Upper lobe of left lung (tissue), 6 donors: ENCODE data around the gene CAPN7. TPM values are rescaled to one million over a fixed set of nuclear protein-coding genes. Genes with fewer than 3 reads are reported as not detected.

ENCODE experiments used
- ATAC-seq, 2 donors: fragments of 200-7000 bp; cut with Tn5 transposase; one replicate each; pipeline ENCODE4 v1.9.1; 2022; ENCODE audit warnings: mild to moderate bottlenecking in 2 of 2, moderate library complexity in 2 of 2; ENCODE audit not compliant: low FRiP score in 2 of 2
- DNase-seq, 2 donors: peaks; one replicate each; pipeline ENCODE4 v3.0.0-alpha.2; 2019 to 2020
- H3K27ac ChIP-seq, 4 donors: fragments of 200-600 bp; sonication (generic); one replicate each; pipeline ENCODE4 v1.5.1; 2016 to 2019
- H3K27me3 ChIP-seq, 4 donors: fragments of 200-600 bp; sonication (generic); one replicate each; pipeline ENCODE4 v1.5.1; 2017 to 2019
- H3K36me3 ChIP-seq, 4 donors: fragments of 200-600 bp; sonication (generic); one replicate each; pipeline ENCODE4 v1.5.1; 2016 to 2019
- H3K4me1 ChIP-seq, 4 donors: fragments of 200-600 bp; sonication (generic); one replicate each; pipeline ENCODE4 v1.5.1; 2018 to 2019
- H3K4me3 ChIP-seq, 4 donors: fragments of 200-600 bp; sonication (generic); one replicate each; pipeline ENCODE4 v1.5.1; 2017 to 2019; ENCODE audit warnings: mild to moderate bottlenecking in 2 of 4, moderate library complexity in 1 of 4
- H3K9me3 ChIP-seq, 4 donors: fragments of 200-600 bp; sonication (generic); one replicate each; pipeline ENCODE4 v1.5.1; 2018 to 2019
- EP300 ChIP-seq, 4 donors: sonication (generic); formaldehyde crosslinking; IDR thresholded peaks; one replicate each; pipeline ENCODE4 v1.5.1; 2017; ENCODE audit warnings: antibody characterized with exemption in 4 of 4, control low read depth in 2 of 4
- POLR2A ChIP-seq, 4 donors: fragments of 450-650 bp; IDR thresholded peaks; one replicate each; pipeline ENCODE4 v1.5.1; 2016 to 2017; ENCODE audit warnings: antibody characterized with exemption in 4 of 4, mild to moderate bottlenecking in 2 of 4
- POLR2AphosphoS5 ChIP-seq, 2 donors: sonication (generic); formaldehyde crosslinking; IDR thresholded peaks; one replicate each; pipeline ENCODE4 v1.5.1; 2017; ENCODE audit warnings: antibody characterized with exemption in 2 of 2
- WGBS, 2 donors: methylation state at CpG; one replicate each; pipeline ENCODE4 v1.1.5; 2017 to 2018; 5-methylcytosine and 5-hydroxymethylcytosine counted together
- total RNA-seq, 6 donors: library from RNA; depleted of rRNA in 4 of 6; stranded (reverse); fragments of >200 nt in 4 of 6; gene quantifications; one replicate each; pipeline versions ENCODE4 v1.1.0 to v1.2.1, GENCODE V29; 2016 to 2021
- TF ChIP-seq, protein P1 (sequence below), 6 experiments: fragments of 450-650 bp in 4 of 6; fragments of 200-600 bp in 2 of 6; sonication (generic) in 2 of 6; IDR thresholded peaks; one replicate each; pipeline ENCODE4 v1.5.1; 2016 to 2019; ENCODE audit warnings: antibody characterized with exemption in 6 of 6
- donor health status: DM: no; HTN: no; CAD: no; lungs with moderate emphysema.
- donor health status: DM: no; HTN: yes; CAD: no; lungs with severe emphysema.

CAPN7 gene
- total RNA-seq, 6 donors from 2014 or later, result 42.3 to 119 (median 46.2) TPM

DNA sequence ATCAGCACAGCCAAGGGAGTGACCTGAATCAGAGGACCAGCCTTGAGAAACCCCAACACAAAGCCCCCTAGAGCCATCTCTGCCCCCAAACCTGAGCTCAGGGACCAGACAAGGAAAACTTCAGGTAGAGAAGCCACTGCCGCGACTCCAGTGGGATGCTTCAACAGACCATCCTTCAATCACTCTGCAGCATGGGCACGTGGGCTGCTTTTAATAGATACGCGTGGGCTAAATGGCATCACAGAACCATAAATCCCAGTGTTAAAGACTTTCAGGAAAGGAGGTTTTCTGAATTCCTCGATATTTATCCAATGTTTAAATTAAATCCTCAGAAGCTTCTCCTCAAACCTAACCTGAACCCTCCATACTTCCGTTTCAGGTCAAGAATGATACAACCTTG is 95.7 kb downstream of the CAPN7 start:
- WGBS, 2 donors, result 94 to 97% methylated on average over 7 of the region's 7 CpGs
- no peaks in the 10 kb centered on the region for H3K27me3 ChIP-seq
- H3K27ac ChIP-seq, result peak overlapping the region in 3 of 4 donors; percentile 34 to 77 (median 73)
- no peak overlapping the region for H3K4me3 ChIP-seq
- H3K9me3 ChIP-seq, result no peaks in the 10 kb centered on the region
- TF ChIP-seq EP300 (IDR thresholded peaks at IDR 0.05), result no peak
- TF ChIP-seq, protein P1, sequence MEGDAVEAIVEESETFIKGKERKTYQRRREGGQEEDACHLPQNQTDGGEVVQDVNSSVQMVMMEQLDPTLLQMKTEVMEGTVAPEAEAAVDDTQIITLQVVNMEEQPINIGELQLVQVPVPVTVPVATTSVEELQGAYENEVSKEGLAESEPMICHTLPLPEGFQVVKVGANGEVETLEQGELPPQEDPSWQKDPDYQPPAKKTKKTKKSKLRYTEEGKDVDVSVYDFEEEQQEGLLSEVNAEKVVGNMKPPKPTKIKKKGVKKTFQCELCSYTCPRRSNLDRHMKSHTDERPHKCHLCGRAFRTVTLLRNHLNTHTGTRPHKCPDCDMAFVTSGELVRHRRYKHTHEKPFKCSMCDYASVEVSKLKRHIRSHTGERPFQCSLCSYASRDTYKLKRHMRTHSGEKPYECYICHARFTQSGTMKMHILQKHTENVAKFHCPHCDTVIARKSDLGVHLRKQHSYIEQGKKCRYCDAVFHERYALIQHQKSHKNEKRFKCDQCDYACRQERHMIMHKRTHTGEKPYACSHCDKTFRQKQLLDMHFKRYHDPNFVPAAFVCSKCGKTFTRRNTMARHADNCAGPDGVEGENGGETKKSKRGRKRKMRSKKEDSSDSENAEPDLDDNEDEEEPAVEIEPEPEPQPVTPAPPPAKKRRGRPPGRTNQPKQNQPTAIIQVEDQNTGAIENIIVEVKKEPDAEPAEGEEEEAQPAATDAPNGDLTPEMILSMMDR (IDR thresholded peaks at IDR 0.05), result no peak
- TF ChIP-seq POLR2A (IDR thresholded peaks at IDR 0.05), result no peak
- no peak for TF ChIP-seq POLR2AphosphoS5 (IDR thresholded peaks at IDR 0.05)
- peaks cover 19 to 54% (median 50%) of the 10 kb centered on the region in 4 donors for H3K4me1 ChIP-seq
- ATAC-seq, result no peak
- H3K36me3 ChIP-seq, result peaks cover 2 to 32% (median 12%) of the 10 kb centered on the region in 4 donors
- DNase-seq, result no peak

Other genes starting within 250 kb of the CAPN7 start
- 100 to 1,000 TPM in 2 of 6 donors, 10 to 100 TPM in 4; 39.8 to 149 (median 56.9) TPM for gene MRPS25, start 140.9 kb upstream of the CAPN7 start, total RNA-seq
- gene RBSN, start 107.1 kb upstream of the CAPN7 start, total RNA-seq, result 10 to 100 TPM; 24.5 to 72.3 (median 29.0) TPM
- gene SH3BP5, start 126.3 kb downstream of the CAPN7 start, total RNA-seq, result 100 to 1,000 TPM in 2 of 6 donors, 10 to 100 TPM in 4; 83.8 to 150 (median 94.7) TPM
- gene METTL6, start 221.3 kb downstream of the CAPN7 start, total RNA-seq, result 10 to 100 TPM; 10.5 to 20.7 (median 13.9) TPM
- 10 to 100 TPM; 21.1 to 45.1 (median 31.7) TPM for gene EAF1, start 221.4 kb downstream of the CAPN7 start, total RNA-seq